ENCODE measurements around the gene CD300C.

- TF ChIP-seq CTCF (IDR thresholded peaks at IDR 0.05; ENCODE audit: low read length) = no peak
- TF ChIP-seq EZH2phosphoT487 (IDR thresholded peaks at IDR 0.05; ENCODE audit: low read length) = no peak
- no peak for TF ChIP-seq EZH2 (optimal IDR thresholded peaks at IDR 0.05; ENCODE audit: low read depth, low read length)
These were observed 54.3 kb downstream of the CD300C start for GRCh38 chr17:74491626-74492025.

All from MM.1S (cell line).